GM12875 (cell line): ENCODE measurements around the gene JAKMIP3.

Source experiments
- H3K4me3 ChIP-seq: one replicate; pipeline ENCODE4 v1.5.1; 2011; ENCODE audit warnings: low read depth, low read length, control low read depth
- TF ChIP-seq, protein P1 (sequence below): IDR thresholded peaks from 2 replicates; pipeline ENCODE4 v1.5.1; 2011; ENCODE audit warnings: low read depth, mild to moderate bottlenecking, control low read depth, inconsistent platforms, low read length, moderate library complexity, borderline replicate concordance; ENCODE audit not compliant: insufficient read depth

Gene JAKMIP3

DNA sequence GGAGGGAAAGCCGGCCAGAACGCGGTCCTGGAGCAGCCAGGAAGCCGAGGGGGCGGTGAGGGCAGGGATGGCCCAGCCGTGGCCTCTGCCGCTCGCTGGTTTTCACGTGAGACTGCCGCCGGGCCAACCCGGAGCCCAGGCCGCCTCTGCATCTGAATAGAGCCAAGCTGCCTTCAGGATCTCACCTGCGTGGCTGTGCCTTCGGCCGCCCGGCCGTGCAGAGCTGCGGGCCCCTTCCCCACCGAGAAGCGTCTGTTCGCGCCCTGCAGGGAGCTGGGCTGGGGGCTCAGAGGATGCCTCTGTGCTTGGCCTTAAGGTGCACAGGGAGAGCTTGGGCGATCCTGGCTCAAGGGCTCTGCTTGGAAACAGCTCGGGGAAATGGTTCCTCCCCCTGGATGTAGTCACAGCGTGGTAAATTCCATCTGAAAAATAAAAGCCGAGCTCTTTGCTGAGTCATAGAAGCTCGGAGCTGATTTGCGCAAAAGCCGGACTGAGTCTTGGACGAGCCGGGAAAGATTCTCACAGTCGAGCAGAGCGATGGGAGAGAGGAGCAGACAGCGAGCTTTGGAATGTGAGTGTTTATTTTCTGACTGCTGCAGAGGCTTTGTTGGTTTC is at the start of gene JAKMIP3:
Gene JAKMIP3 (plus strand): TSS at position 456 of the 615 bp plus-strand sequence. CDS start 38,863 bp downstream, outside the sequence.
- TF ChIP-seq, protein P1, sequence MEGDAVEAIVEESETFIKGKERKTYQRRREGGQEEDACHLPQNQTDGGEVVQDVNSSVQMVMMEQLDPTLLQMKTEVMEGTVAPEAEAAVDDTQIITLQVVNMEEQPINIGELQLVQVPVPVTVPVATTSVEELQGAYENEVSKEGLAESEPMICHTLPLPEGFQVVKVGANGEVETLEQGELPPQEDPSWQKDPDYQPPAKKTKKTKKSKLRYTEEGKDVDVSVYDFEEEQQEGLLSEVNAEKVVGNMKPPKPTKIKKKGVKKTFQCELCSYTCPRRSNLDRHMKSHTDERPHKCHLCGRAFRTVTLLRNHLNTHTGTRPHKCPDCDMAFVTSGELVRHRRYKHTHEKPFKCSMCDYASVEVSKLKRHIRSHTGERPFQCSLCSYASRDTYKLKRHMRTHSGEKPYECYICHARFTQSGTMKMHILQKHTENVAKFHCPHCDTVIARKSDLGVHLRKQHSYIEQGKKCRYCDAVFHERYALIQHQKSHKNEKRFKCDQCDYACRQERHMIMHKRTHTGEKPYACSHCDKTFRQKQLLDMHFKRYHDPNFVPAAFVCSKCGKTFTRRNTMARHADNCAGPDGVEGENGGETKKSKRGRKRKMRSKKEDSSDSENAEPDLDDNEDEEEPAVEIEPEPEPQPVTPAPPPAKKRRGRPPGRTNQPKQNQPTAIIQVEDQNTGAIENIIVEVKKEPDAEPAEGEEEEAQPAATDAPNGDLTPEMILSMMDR, result no peak

DNA sequence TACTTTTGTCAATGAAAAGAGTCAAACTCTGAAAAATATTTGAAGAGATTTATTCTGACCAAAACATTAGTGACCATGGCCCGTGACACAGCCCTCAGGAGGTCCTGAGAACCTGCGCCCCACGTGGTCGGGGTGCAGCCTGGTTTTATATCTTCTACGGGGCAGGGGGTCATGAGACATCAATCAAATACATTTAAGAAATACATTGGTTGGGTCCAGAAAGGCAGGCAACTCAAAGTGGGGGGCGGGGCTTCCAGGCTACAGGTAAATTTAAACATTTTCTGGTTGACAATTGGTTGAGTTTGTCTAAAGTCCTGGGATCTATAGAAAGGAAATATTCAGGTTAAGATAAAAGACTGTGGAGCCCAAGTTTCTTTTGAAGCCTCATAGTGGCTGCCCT is 49.2 kb upstream of the JAKMIP3 start:
- no peak overlapping the region for H3K4me3 ChIP-seq
- TF ChIP-seq, protein P1, result no peak

More for the DNA sequence above, at the start of gene JAKMIP3:
- no peak within 1 kb of the TSS for H3K4me3 ChIP-seq

DNA sequence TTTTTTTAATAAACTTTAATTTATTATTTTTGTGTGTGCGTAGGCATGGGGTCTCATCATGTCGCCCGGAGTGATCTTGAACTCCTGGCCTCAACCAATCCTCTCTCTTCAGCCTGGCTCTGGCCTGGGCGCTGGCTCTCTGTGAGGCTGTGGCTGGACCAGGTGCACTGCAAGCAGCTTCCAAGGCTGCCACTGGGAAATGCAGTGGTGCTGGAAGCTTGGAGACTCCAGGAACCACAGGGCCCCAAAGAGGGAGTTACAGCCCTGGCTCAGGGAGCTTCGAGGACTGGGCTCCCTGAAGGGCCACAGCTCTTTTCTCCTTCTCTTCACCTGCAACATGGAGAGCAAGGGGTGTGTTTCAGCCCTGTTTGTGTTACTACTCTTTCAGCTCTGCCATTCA is 47.3 kb upstream of the JAKMIP3 start:
- H3K4me3 ChIP-seq, result no peak overlapping the region
- TF ChIP-seq, protein P1, result no peak

DNA sequence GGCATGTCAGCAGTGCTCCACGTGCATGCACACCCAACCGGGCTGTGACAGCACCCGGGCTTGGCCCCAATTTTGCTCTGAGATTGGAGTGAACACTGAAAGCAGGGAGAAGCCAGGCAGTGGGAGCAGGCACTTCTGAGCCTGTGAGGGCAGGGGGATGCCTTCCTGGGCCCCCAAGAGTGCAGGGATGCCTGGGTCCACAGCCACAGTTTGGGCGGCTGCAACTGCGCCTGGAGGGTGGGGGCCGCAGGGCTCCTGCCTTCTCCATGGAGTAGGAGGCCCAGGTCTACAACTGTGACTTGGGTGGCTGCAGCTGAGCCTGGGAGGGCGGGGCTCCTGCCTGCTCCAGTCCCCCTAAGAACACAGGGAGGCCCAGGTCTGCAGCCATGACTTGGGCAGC is 46.4 kb upstream of the JAKMIP3 start:
- TF ChIP-seq, protein P1, result no peak
- no peak overlapping the region for H3K4me3 ChIP-seq

DNA sequence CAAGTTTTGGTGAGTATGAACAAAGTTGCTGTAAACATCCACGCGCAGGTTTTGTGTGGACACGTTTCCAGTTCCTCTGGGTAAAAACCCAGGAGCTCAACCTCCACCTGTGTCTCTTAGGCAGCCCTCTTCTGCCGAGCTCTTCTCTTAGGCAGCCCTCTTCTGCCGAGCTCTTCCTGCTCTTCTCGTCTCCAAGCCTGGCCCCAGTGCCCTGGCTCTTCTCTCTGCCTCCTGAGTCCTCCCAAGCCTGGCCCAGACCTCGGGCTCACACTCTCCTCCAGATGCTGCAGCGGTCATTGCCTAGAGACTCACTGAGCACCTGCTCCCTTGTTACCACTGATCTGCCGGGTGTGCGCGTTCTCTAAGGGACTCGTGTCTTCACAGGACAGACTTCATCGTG is 45.3 kb upstream of the JAKMIP3 start:
- H3K4me3 ChIP-seq, result no peak overlapping the region
- TF ChIP-seq, protein P1, result no peak

DNA sequence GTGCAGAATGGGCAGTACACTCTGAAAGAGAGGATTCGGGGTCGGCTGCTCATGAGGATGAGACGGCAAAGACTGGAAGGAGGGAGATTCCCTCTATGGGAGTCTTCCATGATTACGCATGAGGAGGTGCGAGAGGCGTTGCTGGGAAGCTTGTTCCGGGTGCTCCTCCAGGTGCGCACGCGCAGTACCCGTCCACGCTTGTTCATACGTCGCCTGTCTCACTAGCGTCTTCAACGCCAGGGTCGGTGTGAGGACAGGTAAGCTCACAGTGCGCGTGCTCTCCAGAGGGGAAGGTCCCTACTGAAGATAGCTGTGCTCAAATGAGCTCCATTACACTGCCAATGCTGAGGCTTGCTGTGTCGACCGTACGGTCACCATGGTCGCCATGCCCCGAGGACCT is 44.7 kb upstream of the JAKMIP3 start:
- TF ChIP-seq, protein P1, result no peak
- no peak overlapping the region for H3K4me3 ChIP-seq

DNA sequence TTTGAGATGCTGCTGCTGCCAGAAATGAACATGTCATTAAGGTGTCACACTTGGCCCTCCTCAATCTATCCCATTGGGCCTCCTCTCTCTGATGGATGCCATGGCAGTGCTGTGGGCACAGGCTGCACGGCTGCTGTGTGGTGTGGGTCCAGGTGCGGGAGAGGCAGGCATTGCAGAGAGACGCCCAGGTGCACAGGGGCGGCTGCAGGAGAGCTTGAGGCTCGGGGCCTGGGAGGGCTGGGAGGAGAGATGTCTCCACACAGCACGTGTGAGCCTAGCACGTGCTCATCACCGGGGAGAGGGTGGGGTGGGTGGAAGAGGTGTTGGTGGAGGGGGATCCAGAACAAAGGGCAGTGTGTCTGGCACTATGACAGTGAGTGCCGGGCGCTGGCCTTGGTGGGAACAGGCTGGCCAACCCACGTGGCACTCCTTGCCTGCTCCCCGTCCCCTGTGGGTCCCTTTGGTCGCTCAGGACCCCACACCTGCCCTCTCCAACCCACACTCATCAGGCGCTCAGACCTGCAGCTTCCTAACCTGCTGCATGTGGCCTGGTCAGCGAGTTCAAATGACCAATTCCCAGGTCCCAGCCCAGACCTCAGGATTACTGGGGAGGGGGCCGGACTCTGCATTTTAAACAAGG is 44.1 kb upstream of the JAKMIP3 start:
- no peak overlapping the region for H3K4me3 ChIP-seq
- TF ChIP-seq, protein P1, result no peak
